Astrocyte of the spinal cord (primary cell): ENCODE measurements around the gene CDH2.

Experiments used
- DNase-seq: peaks from one replicate; pipeline ENCODE4 v3.0.0; 2011; ENCODE audit warnings: low read depth, low spot score
- H3K4me3 ChIP-seq: 2 replicates; pipeline ENCODE4 v1.5.1; 2011; ENCODE audit warnings: low read depth, mild to moderate bottlenecking, low read length, moderate library complexity
- CTCF ChIP-seq: IDR thresholded peaks from 2 replicates; pipeline ENCODE4 v1.5.1; 2012; ENCODE audit warnings: low read depth, mild to moderate bottlenecking, low read length, inconsistent platforms
- in situ Hi-C: cut with HindIII; loops from 2 replicates; pipeline ENCODE4 v1.10.0; 2017; ENCODE audit warnings: low sequenced_read_pairs

CDH2 gene

GRCh38 chr18:28132084-28132483 lies 44.8 kb downstream of the CDH2 start:
- in situ Hi-C loops: no loop called here
- no peak for DNase-seq
- no peak overlapping the region for H3K4me3 ChIP-seq
- TF ChIP-seq CTCF: no peak

GRCh38 chr18:28128659-28128980 lies 48.3 kb downstream of the CDH2 start:
- no peak for DNase-seq
- TF ChIP-seq CTCF: no peak
- in situ Hi-C loops: no loop called here
- no peak overlapping the region for H3K4me3 ChIP-seq

- no peak overlapping the region for H3K4me3 ChIP-seq
- in situ Hi-C loops: no loop called here
- peak; percentile 10 for DNase-seq
- TF ChIP-seq CTCF: no peak
Measured at GRCh38 chr18:28127763-28128658, 48.9 kb downstream of the CDH2 start.

GRCh38 chr18:28127228-28127627 lies 49.7 kb downstream of the CDH2 start:
- in situ Hi-C loops: no loop called here
- no peak for DNase-seq
- H3K4me3 ChIP-seq: no peak overlapping the region
- TF ChIP-seq CTCF: no peak

- DNase-seq: no peak
- no peak for TF ChIP-seq CTCF
- in situ Hi-C loops: no loop called here
- no peak overlapping the region for H3K4me3 ChIP-seq
Measured at GRCh38 chr18:28126768-28127167, 50.2 kb downstream of the CDH2 start.

- DNase-seq: no peak
- no peak for TF ChIP-seq CTCF
- no peak overlapping the region for H3K4me3 ChIP-seq
- in situ Hi-C loops: no loop called here
Measured at GRCh38 chr18:28125051-28125450, 51.9 kb downstream of the CDH2 start.
